A549 (cell line): ENCODE measurements around the gene GCHFR. TPM values are rescaled to one million over a fixed set of nuclear protein-coding genes. Genes with fewer than 3 reads are reported as not detected.

Experiments used
- ATAC-seq, 2 experiments: fragments of 200-7000 bp in 1 of 2; fragments of >200 bp in 1 of 2; cut with Nextera tagmentation in 1 of 2; cut with Tn5 transposase in 1 of 2; 3 replicates each; pipeline versions ENCODE4 v1.8.0 to v1.9.1; 2018 to 2020; ENCODE audit warnings: mild to moderate bottlenecking in 1 of 2, moderate library complexity in 1 of 2
- CTCF ChIA-PET: fragments of 300-600 bp; sonication (Branson Sonifier 250); formaldehyde crosslinking; extraction: SDS; loops from one replicate; lab custom pipeline; 2021; ENCODE audit warnings: antibody characterized with exemption, inconsistent platforms; lab: Yijun Ruan, JAX
- POLR2A ChIA-PET: fragments of 350-600 bp; formaldehyde crosslinking; extraction: SDS; loops from one replicate; lab custom pipeline; 2021; ENCODE audit warnings: antibody characterized with exemption, inconsistent platforms; lab: Yijun Ruan, JAX
- DNase-seq, 2 experiments: peaks; one replicate each; pipeline versions ENCODE4 v3.0.0 to v3.0.0-alpha.2; 2011 to 2016; ENCODE audit warnings: low read depth in 1 of 2, low spot score in 1 of 2
- FAIRE-seq: peaks from 2 replicates; lab custom pipeline; 2011; peaks lifted over from hg19 to GRCh38; lab: Jason Lieb, UNC
- H3K27ac ChIP-seq, 2 experiments: fragments of >200 bp; sonication (Bioruptor Twin); formaldehyde crosslinking; 3 replicates each; pipeline ENCODE4 v1.5.1; 2016 to 2017
- H3K4me1 ChIP-seq: fragments of >200 bp; sonication (Bioruptor Twin); formaldehyde crosslinking; 3 replicates; pipeline ENCODE4 v1.6.1; 2016
- H3K4me2 ChIP-seq: fragments of >200 bp; sonication (Bioruptor Twin); formaldehyde crosslinking; 3 replicates; pipeline ENCODE4 v1.6.1; 2016
- H3K4me3 ChIP-seq: fragments of >200 bp; sonication (Bioruptor Twin); formaldehyde crosslinking; 3 replicates; pipeline ENCODE4 v1.5.1; 2016
- H3K9me3 ChIP-seq: fragments of >200 bp; sonication (Bioruptor Twin); formaldehyde crosslinking; 3 replicates; pipeline ENCODE4 v1.6.1; 2016
- BCL3 ChIP-seq: fragments of >200 bp; sonication (Bioruptor Twin); formaldehyde crosslinking; IDR thresholded peaks from 3 replicates; pipeline ENCODE4 v1.6.1; 2016
- CBX8 ChIP-seq: fragments of 200-600 bp; sonication (generic); IDR thresholded peaks from 2 replicates; pipeline ENCODE4 v1.6.1; 2016
- CEBPB ChIP-seq, 2 experiments: fragments of >200 bp in 1 of 2; sonication (Bioruptor Twin) in 1 of 2; formaldehyde crosslinking in 1 of 2; IDR thresholded peaks; 2 replicates each; pipeline ENCODE4 v1.6.1; 2012 to 2016
- CHD4 ChIP-seq: fragments of 200-600 bp; sonication (generic); IDR thresholded peaks from 2 replicates; pipeline ENCODE4 v1.6.1; 2016; ENCODE audit warnings: antibody characterized with exemption, mild to moderate bottlenecking, borderline replicate concordance
- ELK1 ChIP-seq: fragments of 150-350 bp; IDR thresholded peaks from 2 replicates; pipeline ENCODE4 v1.6.1; 2014; ENCODE audit warnings: low read depth, mild to moderate bottlenecking, low read length
- EP300 ChIP-seq, 2 experiments: fragments of >200 bp; sonication (Bioruptor Twin); formaldehyde crosslinking; IDR thresholded peaks; 2 replicates in 1 of 2; 3 replicates in 1 of 2; pipeline ENCODE4 v1.6.1; 2016 to 2017
- ESRRA ChIP-seq: fragments of 150-350 bp; IDR thresholded peaks from 2 replicates; pipeline ENCODE4 v1.6.1; 2014; ENCODE audit warnings: mild to moderate bottlenecking, low read length, borderline replicate concordance
- FOSB ChIP-seq: fragments of 250-450 bp; sonication (Bioruptor Pico); IDR thresholded peaks from 2 replicates; pipeline ENCODE4 v1.5.0; 2020; ENCODE audit warnings: mild to moderate bottlenecking, moderate library complexity
- FOXS1 ChIP-seq: fragments of 250-450 bp; sonication (Bioruptor Pico); IDR thresholded peaks from 2 replicates; pipeline ENCODE4 v1.5.0; 2020; ENCODE audit warnings: mild to moderate bottlenecking, moderate library complexity
- GATA3 ChIP-seq: IDR thresholded peaks from 2 replicates; pipeline ENCODE4 v1.6.1; 2012; ENCODE audit warnings: borderline replicate concordance
- HES2 ChIP-seq: fragments of >200 bp; sonication (Bioruptor Twin); formaldehyde crosslinking; IDR thresholded peaks from 2 replicates; pipeline ENCODE4 v1.6.1; 2016
- HMGXB4 ChIP-seq: fragments of 250-450 bp; sonication (Bioruptor Pico); IDR thresholded peaks from 2 replicates; pipeline ENCODE4 v1.5.0; 2021; ENCODE audit warnings: mild to moderate bottlenecking, moderate library complexity, borderline replicate concordance
- HOXB13 ChIP-seq: fragments of 250-450 bp; sonication (Bioruptor Pico); IDR thresholded peaks from 2 replicates; pipeline ENCODE4 v1.5.0; 2020; ENCODE audit warnings: low read depth, mild to moderate bottlenecking, moderate library complexity
- KDM5A ChIP-seq: fragments of 200-600 bp; sonication (generic); IDR thresholded peaks from 2 replicates; pipeline ENCODE4 v1.6.1; 2016; ENCODE audit warnings: antibody characterized with exemption, mild to moderate bottlenecking
- MAX ChIP-seq: IDR thresholded peaks from 2 replicates; pipeline ENCODE4 v1.6.1; 2012
- NPAS2 ChIP-seq: fragments of 250-450 bp; sonication (Bioruptor Pico); IDR thresholded peaks from 2 replicates; pipeline ENCODE4 v1.8.0; 2022; ENCODE audit warnings: mild to moderate bottlenecking, moderate library complexity, borderline replicate concordance
- RAD21 ChIP-seq, 2 experiments: fragments of >200 bp in 1 of 2; sonication (Bioruptor Twin) in 1 of 2; formaldehyde crosslinking in 1 of 2; IDR thresholded peaks in 1 of 2; conservative IDR thresholded peaks in 1 of 2; 2 replicates in 1 of 2; 3 replicates in 1 of 2; pipeline ENCODE4 v1.6.1; 2012 to 2018; ENCODE audit warnings: inconsistent platforms in 1 of 2
- SREBF2 ChIP-seq: fragments of 450-650 bp; IDR thresholded peaks from 2 replicates; pipeline ENCODE4 v1.6.1; 2014; ENCODE audit warnings: mild to moderate bottlenecking, moderate library complexity
- TFCP2L1 ChIP-seq: fragments of 250-450 bp; sonication (Bioruptor Pico); IDR thresholded peaks from 2 replicates; pipeline ENCODE4 v1.5.0; 2021; ENCODE audit warnings: mild to moderate bottlenecking
- WGBS: methylation state at CpG from one replicate; pipeline ENCODE4 v1.1.6; 2017; ENCODE audit errors: missing lambda C conversion rate; 5-methylcytosine and 5-hydroxymethylcytosine counted together
- polyA plus RNA-seq, 4 experiments: library from polyadenylated mRNA; depleted of rRNA in 3 of 4; stranded (reverse); fragments of >200 nt; fragmentation: RNase III in 1 of 4; extraction: RNeasy Plus Mini Kit Qiagen cat#74134 plus additional on column Dnase treatment in 1 of 4; gene quantifications; 2 replicates in 3 of 4; 3 replicates in 1 of 4; pipeline ENCODE4 v1.2.3, GENCODE V29; 2011 to 2017

Gene GCHFR
- polyA plus RNA-seq, 2 of the 4 experiments (the other 2 are of a cell fraction) = 6.9 to 7.7 TPM

GRCh38 chr15:40803076-40803475, 39.2 kb downstream of the GCHFR start:
- TF ChIP-seq SREBF2 (no peak), HOXB13 (no peak), CBX8 (no peak), CHD4 (no peak), RAD21 (conservative IDR thresholded peaks at IDR 0.05 in 1 of 2, IDR thresholded peaks at IDR 0.05 in 1 of 2) (no peak), FOSB (no peak), BCL3 (no peak), NPAS2 (CRISPR knock-in tag) (no peak), FOXS1 (CRISPR knock-in tag) (no peak), ELK1 (no peak), HES2 (no peak), KDM5A (no peak), ESRRA (no peak), HMGXB4 (CRISPR knock-in tag) (no peak)
- ChIA-PET POLR2A (no interaction called here), CTCF (no interaction called here)
- WGBS = 83% methylated on average over 2 of the region's 2 CpGs
- Histone ChIP-seq H3K9me3 (no peaks in the 10 kb centered on the region), H3K4me2 (no peak overlapping the region), H3K4me3 (no peak overlapping the region), H3K27ac (no peak overlapping the region), H3K4me1 (peaks cover 11% of the 10 kb centered on the region; the same call in 1 of the 3 replicates)
- DNase-seq (no peak), FAIRE-seq (no peak), ATAC-seq (no peak)

GRCh38 chr15:40803688-40804087, 39.8 kb downstream of the GCHFR start:
- POLR2A ChIA-PET = interaction anchor here (0.6 kb wide), 1 partner anchor 11 kb away, joined by 7 read pairs; no protein-coding TSS in a partner anchor
- no peak for FAIRE-seq
- peaks cover 14% of the 10 kb centered on the region; the same call in 1 of the 3 replicates for H3K4me1 ChIP-seq
- DNase-seq = no peak
- H3K4me3 ChIP-seq = no peak overlapping the region
- no peaks in the 10 kb centered on the region for H3K9me3 ChIP-seq
- no peak overlapping the region for H3K27ac ChIP-seq
- no peak overlapping the region for H3K4me2 ChIP-seq
- TF ChIP-seq EP300 (IDR thresholded peaks at IDR 0.05) (no peak), NPAS2 (CRISPR knock-in tag) (no peak), GATA3 (no peak), KDM5A (no peak), TFCP2L1 (CRISPR knock-in tag) (no peak)
- WGBS = 93% methylated on average over 1 of the region's 1 CpG
- no peak for ATAC-seq
- CTCF ChIA-PET = interaction anchor here (0.6 to 1.5 kb wide), 2 partner anchors 54 to 138 kb away, joined by 3 to 6 read pairs; no protein-coding TSS in a partner anchor

DNA sequence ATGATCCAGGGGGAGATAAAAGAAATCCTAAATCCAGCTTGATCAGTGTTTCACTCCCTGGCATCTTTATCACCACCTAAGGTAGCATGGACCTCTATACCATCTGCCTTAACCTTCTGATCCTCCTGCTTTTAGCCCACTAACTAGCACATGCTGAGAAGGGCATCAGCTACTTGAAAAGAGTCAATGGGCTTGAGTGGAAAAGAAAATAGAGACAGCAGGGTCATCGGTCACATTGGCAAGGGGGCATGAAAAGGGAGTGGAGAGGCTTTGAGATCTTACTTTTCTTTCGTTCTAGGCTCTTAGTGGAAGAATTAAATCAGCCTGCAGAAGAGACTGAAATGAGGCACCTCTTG, 42.8 kb downstream of the GCHFR start:
- ChIA-PET CTCF (interaction anchor here (1.0 to 1.6 kb wide), 3 partner anchors 16 to 87 kb away, joined by 3 to 5 read pairs (median 3); partner anchors contain the start of gene VPS18), POLR2A (interaction anchor here (0.6 kb wide), 2 partner anchors 72 to 98 kb away, joined by 4 to 13 read pairs; no protein-coding TSS in a partner anchor)
- Histone ChIP-seq H3K27ac (peak overlapping the region; percentile 96 to 99), H3K9me3 (no peaks in the 10 kb centered on the region), H3K4me3 (peak overlapping the region; percentile 83), H3K4me2 (peak overlapping the region; percentile 99), H3K4me1 (peaks cover 11% of the 10 kb centered on the region; the same call in 1 of the 3 replicates)
- ATAC-seq = peak in 1 of 2 experiments; percentile 1; a peak in 2 of 6 replicates
- FAIRE-seq = no peak
- 0% methylated on average over 2 of the region's 2 CpGs for WGBS
- no peak for DNase-seq
- no peak for TF ChIP-seq CEBPB (IDR thresholded peaks at IDR 0.05)
- TF ChIP-seq MAX = peak; percentile 17; the same call in 1 of the 2 replicates
